GM18909 (cell line): ENCODE data around the gene MCTS1.
A peak's percentile ranks its signal among the peaks of the same experiment; 100 is the strongest.
"Not testable (repeated sequence)": the region's sequence is repeated elsewhere in the genome, so short reads cannot be mapped to it uniquely, and the experiment has no call there.

ENCODE experiments used
- ATAC-seq: cut with Tn5 transposase; IDR thresholded peaks from one replicate; pipeline ENCODE4 v1.9.1; 2021; ENCODE audit warnings: mild to moderate bottlenecking; ENCODE audit not compliant: unreplicated experiment, poor library complexity

Gene MCTS1

GRCh38 chrX:120625371-120625770 is 21.5 kb downstream of the MCTS1 start:
- no peak for ATAC-seq

- peak; percentile 97 for ATAC-seq
Observed at GRCh38 chrX:120629667-120630537, 26.0 kb downstream of the MCTS1 start, which contains the start of gene C1GALT1C1. C1GALT1C1 (minus strand) TSS chrX:120630054; CDS start chrX:120627166, 2,888 bp downstream.

- ATAC-seq, result no peak
Observed at GRCh38 chrX:120638619-120639018, 34.7 kb downstream of the MCTS1 start.

DNA sequence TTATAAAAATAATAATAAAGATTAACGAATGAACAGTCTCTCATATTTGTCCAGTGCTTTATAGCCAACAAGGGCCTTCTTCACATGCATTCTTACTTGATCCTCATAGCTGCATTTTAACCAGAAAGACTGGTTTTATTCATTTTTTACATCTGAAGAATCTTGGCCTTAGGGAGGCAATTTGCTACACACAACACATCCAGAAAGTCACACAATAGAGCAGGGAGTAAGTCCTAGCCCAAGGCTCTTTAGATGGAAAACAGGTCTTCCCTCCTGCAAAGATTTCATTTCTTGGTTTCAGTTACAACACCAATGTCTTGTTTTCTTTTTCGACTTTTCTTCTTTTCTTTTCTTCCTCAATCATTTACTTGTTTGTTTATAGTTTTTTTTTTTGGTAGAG is 39.0 kb downstream of the MCTS1 start:
- no peak for ATAC-seq

GRCh38 chrX:120647127-120647526 is 43.2 kb downstream of the MCTS1 start:
- no peak for ATAC-seq

DNA sequence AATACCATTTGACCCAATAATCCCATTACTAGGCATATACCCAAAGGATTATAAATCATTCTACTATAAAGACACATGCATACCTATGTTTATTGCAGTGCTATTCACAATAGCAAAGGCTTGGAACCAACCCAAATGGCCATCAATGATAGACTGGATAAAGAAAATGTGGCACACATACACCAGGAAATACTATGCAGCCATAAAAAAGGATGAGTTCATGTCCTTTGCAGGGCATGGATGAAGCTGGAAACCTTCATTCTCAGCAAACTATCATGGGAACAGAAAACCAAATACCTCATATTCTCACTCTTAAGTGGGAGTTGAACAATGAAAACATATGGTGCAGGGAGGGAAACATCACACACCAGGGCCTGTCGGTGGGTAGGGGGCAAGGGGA is 48.4 kb downstream of the MCTS1 start:
- ATAC-seq, result not testable (repeated sequence)

- no peak for ATAC-seq
Observed at GRCh38 chrX:120653000-120653399, 49.1 kb downstream of the MCTS1 start.

DNA sequence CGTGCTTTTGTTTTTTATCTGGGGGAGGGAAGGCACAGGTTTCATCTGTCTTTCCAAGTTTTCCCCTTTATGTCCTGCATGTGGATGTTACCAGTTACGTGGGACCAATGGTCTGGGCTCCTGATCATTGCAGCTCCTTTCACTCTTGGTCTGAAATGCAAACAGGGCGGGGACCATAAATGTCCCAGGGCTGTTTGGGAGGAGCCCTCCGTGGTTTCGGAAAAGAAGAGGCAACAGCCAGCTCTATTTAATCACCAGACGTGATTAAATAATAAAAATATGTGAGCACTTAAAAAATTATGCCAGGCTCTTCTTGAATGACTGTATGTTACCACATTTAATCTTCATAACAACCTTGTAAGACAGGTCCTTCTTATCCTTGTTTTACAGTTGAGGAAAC is 56.7 kb downstream of the MCTS1 start:
- no peak for ATAC-seq
